Measurements from ENCODE around the gene KCNE5.
"Not testable (repeated sequence)": the region's sequence is repeated elsewhere in the genome, so short reads cannot be mapped to it uniquely, and the experiment has no call there.

The KCNE5 gene

GRCh38 chrX:109624641-109625616 is at the start of gene KCNE5:
TSS of gene KCNE5 (minus strand) at chrX:109625172. CDS start at chrX:109625020, 152 bp downstream.
- peak within 1 kb of the TSS; percentile 52 for H3K4me3 ChIP-seq (ENCODE audit: low read depth, low read length)
- H3K9me3 ChIP-seq (ENCODE audit: control insufficient read depth, insufficient read depth, low read depth, low read length), result peaks cover 3% of the 10 kb centered on the region; the same call in 1 of the 2 replicates
- H3K27ac ChIP-seq (ENCODE audit: low read depth, low read length), result no peak within 1 kb of the TSS
- no peak within 1 kb of the TSS for H3K9ac ChIP-seq (ENCODE audit: low read length)
- H3K36me3 ChIP-seq (ENCODE audit: control insufficient read depth, insufficient read depth, low read length), result no peaks in the 10 kb centered on the region
- H3K27me3 ChIP-seq (ENCODE audit: control insufficient read depth, insufficient read depth, low read length), result peaks cover 23% of the 10 kb centered on the region; the same call in 1 of the 2 replicates
- H3K4me1 ChIP-seq (ENCODE audit: control insufficient read depth, insufficient read depth, low read length), result no peaks in the 10 kb centered on the region

- no peak overlapping the region for H3K27ac ChIP-seq (ENCODE audit: low read depth, low read length)
- H3K36me3 ChIP-seq (ENCODE audit: control insufficient read depth, insufficient read depth, low read length), result peaks cover 69% of the 10 kb centered on the region
- H3K9ac ChIP-seq (ENCODE audit: low read length), result no peak overlapping the region
- no peaks in the 10 kb centered on the region for H3K9me3 ChIP-seq (ENCODE audit: control insufficient read depth, insufficient read depth, low read depth, low read length)
- H3K27me3 ChIP-seq (ENCODE audit: control insufficient read depth, insufficient read depth, low read length), result no peaks in the 10 kb centered on the region; the same call in 1 of the 2 replicates
- no peak overlapping the region for H3K4me3 ChIP-seq (ENCODE audit: low read depth, low read length)
- no peaks in the 10 kb centered on the region for H3K4me1 ChIP-seq (ENCODE audit: control insufficient read depth, insufficient read depth, low read length)
These were observed 47.3 kb upstream of the KCNE5 start for GRCh38 chrX:109672239-109672638.

- H3K4me1 ChIP-seq (ENCODE audit: control insufficient read depth, insufficient read depth, low read length); H3K9ac ChIP-seq (ENCODE audit: low read length); H3K9me3 ChIP-seq (ENCODE audit: control insufficient read depth, insufficient read depth, low read depth, low read length); H3K27ac ChIP-seq (ENCODE audit: low read depth, low read length); H3K4me3 ChIP-seq (ENCODE audit: low read depth, low read length); H3K27me3 ChIP-seq (ENCODE audit: control insufficient read depth, insufficient read depth, low read length): not testable (repeated sequence)
- peaks cover 73% of the 10 kb centered on the region for H3K36me3 ChIP-seq (ENCODE audit: control insufficient read depth, insufficient read depth, low read length)
These were observed 46.2 kb upstream of the KCNE5 start for GRCh38 chrX:109671170-109671569.

- H3K27ac ChIP-seq (ENCODE audit: low read depth, low read length), result no peak overlapping the region
- H3K9me3 ChIP-seq (ENCODE audit: control insufficient read depth, insufficient read depth, low read depth, low read length), result no peaks in the 10 kb centered on the region
- H3K4me1 ChIP-seq (ENCODE audit: control insufficient read depth, insufficient read depth, low read length), result no peaks in the 10 kb centered on the region
- H3K27me3 ChIP-seq (ENCODE audit: control insufficient read depth, insufficient read depth, low read length), result no peaks in the 10 kb centered on the region; the same call in 1 of the 2 replicates
- no peak overlapping the region for H3K9ac ChIP-seq (ENCODE audit: low read length)
- H3K4me3 ChIP-seq (ENCODE audit: low read depth, low read length), result no peak overlapping the region
- H3K36me3 ChIP-seq (ENCODE audit: control insufficient read depth, insufficient read depth, low read length), result peaks cover 73% of the 10 kb centered on the region
These were observed 43.0 kb upstream of the KCNE5 start for GRCh38 chrX:109667986-109668385.

GRCh38 chrX:109660435-109661143 is 35.6 kb upstream of the KCNE5 start:
- Histone ChIP-seq H3K9me3 (ENCODE audit: control insufficient read depth, insufficient read depth, low read depth, low read length) (no peaks in the 10 kb centered on the region), H3K27ac (ENCODE audit: low read depth, low read length) (no peak overlapping the region), H3K27me3 (ENCODE audit: control insufficient read depth, insufficient read depth, low read length) (no peaks in the 10 kb centered on the region; the same call in 1 of the 2 replicates), H3K4me1 (ENCODE audit: control insufficient read depth, insufficient read depth, low read length) (no peaks in the 10 kb centered on the region), H3K9ac (ENCODE audit: low read length) (no peak overlapping the region), H3K36me3 (ENCODE audit: control insufficient read depth, insufficient read depth, low read length) (peaks cover 81% of the 10 kb centered on the region), H3K4me3 (ENCODE audit: low read depth, low read length) (no peak overlapping the region)

GRCh38 chrX:109658391-109658790 is 33.4 kb upstream of the KCNE5 start:
- Histone ChIP-seq H3K4me1 (ENCODE audit: control insufficient read depth, insufficient read depth, low read length) (no peaks in the 10 kb centered on the region), H3K4me3 (ENCODE audit: low read depth, low read length) (no peak overlapping the region), H3K27ac (ENCODE audit: low read depth, low read length) (no peak overlapping the region), H3K9me3 (ENCODE audit: control insufficient read depth, insufficient read depth, low read depth, low read length) (no peaks in the 10 kb centered on the region), H3K36me3 (ENCODE audit: control insufficient read depth, insufficient read depth, low read length) (peaks cover 62% of the 10 kb centered on the region), H3K27me3 (ENCODE audit: control insufficient read depth, insufficient read depth, low read length) (no peaks in the 10 kb centered on the region), H3K9ac (ENCODE audit: low read length) (no peak overlapping the region)

GRCh38 chrX:109657364-109657763 is 32.4 kb upstream of the KCNE5 start:
- H3K27ac ChIP-seq (ENCODE audit: low read depth, low read length); H3K4me3 ChIP-seq (ENCODE audit: low read depth, low read length); H3K9me3 ChIP-seq (ENCODE audit: control insufficient read depth, insufficient read depth, low read depth, low read length); H3K27me3 ChIP-seq (ENCODE audit: control insufficient read depth, insufficient read depth, low read length); H3K9ac ChIP-seq (ENCODE audit: low read length); H3K4me1 ChIP-seq (ENCODE audit: control insufficient read depth, insufficient read depth, low read length): not testable (repeated sequence)
- peaks cover 51% of the 10 kb centered on the region for H3K36me3 ChIP-seq (ENCODE audit: control insufficient read depth, insufficient read depth, low read length)

- Histone ChIP-seq H3K4me1 (ENCODE audit: control insufficient read depth, insufficient read depth, low read length) (no peaks in the 10 kb centered on the region), H3K36me3 (ENCODE audit: control insufficient read depth, insufficient read depth, low read length) (peaks cover 46% of the 10 kb centered on the region), H3K9me3 (ENCODE audit: control insufficient read depth, insufficient read depth, low read depth, low read length) (no peaks in the 10 kb centered on the region), H3K27me3 (ENCODE audit: control insufficient read depth, insufficient read depth, low read length) (no peaks in the 10 kb centered on the region), H3K4me3 (ENCODE audit: low read depth, low read length) (no peak overlapping the region), H3K27ac (ENCODE audit: low read depth, low read length) (no peak overlapping the region), H3K9ac (ENCODE audit: low read length) (no peak overlapping the region)
These were observed 31.8 kb upstream of the KCNE5 start for GRCh38 chrX:109656774-109657173.

GRCh38 chrX:109655502-109656201 is 30.7 kb upstream of the KCNE5 start:
- Histone ChIP-seq H3K4me1 (ENCODE audit: control insufficient read depth, insufficient read depth, low read length) (no peaks in the 10 kb centered on the region), H3K4me3 (ENCODE audit: low read depth, low read length) (no peak overlapping the region), H3K27ac (ENCODE audit: low read depth, low read length) (no peak overlapping the region), H3K9me3 (ENCODE audit: control insufficient read depth, insufficient read depth, low read depth, low read length) (no peaks in the 10 kb centered on the region), H3K9ac (ENCODE audit: low read length) (no peak overlapping the region), H3K36me3 (ENCODE audit: control insufficient read depth, insufficient read depth, low read length) (peaks cover 44% of the 10 kb centered on the region), H3K27me3 (ENCODE audit: control insufficient read depth, insufficient read depth, low read length) (no peaks in the 10 kb centered on the region)

- no peak overlapping the region for H3K27ac ChIP-seq (ENCODE audit: low read depth, low read length)
- peaks cover 35% of the 10 kb centered on the region for H3K36me3 ChIP-seq (ENCODE audit: control insufficient read depth, insufficient read depth, low read length)
- no peaks in the 10 kb centered on the region for H3K9me3 ChIP-seq (ENCODE audit: control insufficient read depth, insufficient read depth, low read depth, low read length)
- no peak overlapping the region for H3K4me3 ChIP-seq (ENCODE audit: low read depth, low read length)
- no peaks in the 10 kb centered on the region for H3K27me3 ChIP-seq (ENCODE audit: control insufficient read depth, insufficient read depth, low read length)
- H3K4me1 ChIP-seq (ENCODE audit: control insufficient read depth, insufficient read depth, low read length), result no peaks in the 10 kb centered on the region
- no peak overlapping the region for H3K9ac ChIP-seq (ENCODE audit: low read length)
These were observed 29.6 kb upstream of the KCNE5 start for GRCh38 chrX:109654516-109655109.
